Mesendoderm (in vitro differentiated cells): ENCODE results near the gene SYT2.

Experiments
- DNase-seq: peaks from one replicate; pipeline ENCODE4 v3.0.0; 2013
- H2AK5ac ChIP-seq: 2 replicates; pipeline ENCODE4 v1.6.1; 2013; ENCODE audit warnings: low read length, inconsistent platforms
- H2BK120ac ChIP-seq: 2 replicates; pipeline ENCODE4 v1.6.1; 2013; ENCODE audit warnings: low read depth, mild to moderate bottlenecking, low read length, moderate library complexity, mixed read lengths
- H2BK15ac ChIP-seq: replicated peaks from 2 replicates; pipeline ENCODE4 v1.6.1; 2013; ENCODE audit warnings: low read depth, mild to moderate bottlenecking, moderate library complexity
- H2BK5ac ChIP-seq: 2 replicates; pipeline ENCODE4 v1.6.1; 2013; ENCODE audit warnings: low read length, inconsistent platforms
- H3K18ac ChIP-seq: 2 replicates; pipeline ENCODE4 v1.6.1; 2013; ENCODE audit warnings: mild to moderate bottlenecking, low read length, mixed read lengths
- H3K23ac ChIP-seq: one replicate; pipeline ENCODE4 v1.6.1; 2013; ENCODE audit warnings: low read length
- H3K27ac ChIP-seq: 2 replicates; pipeline ENCODE4 v1.5.1; 2013; ENCODE audit warnings: low read depth, mild to moderate bottlenecking, inconsistent platforms, low read length, moderate library complexity
- H3K27me3 ChIP-seq: 2 replicates; pipeline ENCODE4 v1.6.1; 2013; ENCODE audit warnings: low read length, control low read depth, mild to moderate bottlenecking, inconsistent platforms; ENCODE audit not compliant: insufficient read depth, poor library complexity
- H3K36me3 ChIP-seq: 2 replicates; pipeline ENCODE4 v1.6.1; 2013; ENCODE audit warnings: low read length, inconsistent platforms; ENCODE audit not compliant: control insufficient read depth, insufficient read depth
- H3K4ac ChIP-seq: one replicate; pipeline ENCODE4 v1.6.1; 2013; ENCODE audit warnings: low read depth, mild to moderate bottlenecking, low read length, moderate library complexity
- H3K4me1 ChIP-seq: 2 replicates; pipeline ENCODE4 v1.6.1; 2013; ENCODE audit warnings: low read depth, low read length, inconsistent platforms; ENCODE audit not compliant: control insufficient read depth
- H3K4me2 ChIP-seq: 2 replicates; pipeline ENCODE4 v1.6.1; 2013; ENCODE audit warnings: low read length
- H3K4me3 ChIP-seq: 2 replicates; pipeline ENCODE4 v1.5.1; 2013; ENCODE audit warnings: mild to moderate bottlenecking, low read length
- H3K56ac ChIP-seq: one replicate; pipeline ENCODE4 v1.6.1; 2013; ENCODE audit warnings: low read length
- H3K79me1 ChIP-seq: 2 replicates; pipeline ENCODE4 v1.6.1; 2013; ENCODE audit warnings: low read length, inconsistent platforms
- H3K79me2 ChIP-seq: 2 replicates; pipeline ENCODE4 v1.6.1; 2013; ENCODE audit warnings: mild to moderate bottlenecking, low read length; ENCODE audit not compliant: control insufficient read depth, insufficient read depth
- H3K9ac ChIP-seq: 2 replicates; pipeline ENCODE4 v1.6.1; 2013; ENCODE audit warnings: low read length, inconsistent platforms
- H4K5ac ChIP-seq: one replicate; pipeline ENCODE4 v1.6.1; 2013; ENCODE audit warnings: low read length
- H4K8ac ChIP-seq: one replicate; pipeline ENCODE4 v1.6.1; 2013; ENCODE audit warnings: low read depth, mild to moderate bottlenecking, control low read depth, low read length, moderate library complexity
- WGBS: extraction: QIAGEN DNeasy Blood & Tissue Kit; methylation state at CpG from one replicate; pipeline ENCODE4 v1.1.7; 2013; ENCODE audit warnings: low lambda C conversion rate, missing lambda C conversion rate; ENCODE audit not compliant: insufficient coverage; ENCODE audit errors: extremely low coverage; 5-methylcytosine and 5-hydroxymethylcytosine counted together

Gene SYT2

DNA sequence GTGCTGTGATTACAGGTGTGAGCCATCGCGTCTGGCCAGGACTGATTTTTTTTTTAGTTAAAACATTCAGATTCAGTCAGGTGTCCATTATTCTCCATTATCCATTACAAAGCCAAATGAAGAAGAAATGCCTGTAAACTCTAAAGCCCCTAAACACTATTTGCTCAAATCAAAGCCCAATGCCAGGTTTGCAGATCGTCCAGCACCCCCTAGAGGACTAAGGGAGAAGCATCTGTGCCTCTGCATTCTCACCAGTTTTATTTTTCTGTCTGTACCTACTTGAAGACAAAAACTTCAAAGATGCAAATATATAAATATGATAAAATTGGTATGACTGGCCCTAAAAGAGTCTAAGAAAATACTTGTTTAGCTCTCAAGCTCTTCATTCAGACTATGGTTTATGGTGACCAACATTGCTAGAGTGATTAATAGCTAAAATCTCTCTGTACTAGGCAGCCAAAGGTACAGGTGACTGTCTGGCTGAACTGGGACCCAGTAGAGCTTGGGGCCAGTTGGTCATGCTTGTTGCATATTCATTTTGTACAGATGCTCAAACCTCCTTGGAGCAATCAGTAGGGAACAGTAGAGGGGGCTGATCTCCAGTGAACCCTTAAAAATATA, 138.4 kb downstream of the SYT2 start:
- Histone ChIP-seq H3K18ac (no peak overlapping the region), H3K56ac (no peak overlapping the region), H2BK15ac (no peak overlapping the region), H3K4me1 (peaks cover 15% of the 10 kb centered on the region), H3K27ac (no peak overlapping the region), H3K4me3 (no peak overlapping the region), H3K9ac (no peak overlapping the region), H4K5ac (no peak overlapping the region), H4K8ac (no peak overlapping the region), H3K4ac (no peak overlapping the region), H3K27me3 (no peaks in the 10 kb centered on the region), H2BK5ac (no peak overlapping the region), H3K23ac (no peak overlapping the region), H3K4me2 (no peak overlapping the region), H3K79me2 (no peaks in the 10 kb centered on the region), H2BK120ac (no peak overlapping the region), H2AK5ac (no peak overlapping the region), H3K36me3 (no peaks in the 10 kb centered on the region), H3K79me1 (no peaks in the 10 kb centered on the region)
- WGBS = no CpG with 5 or more reads among the region's 3 CpGs
- DNase-seq = peak; percentile 63

DNA sequence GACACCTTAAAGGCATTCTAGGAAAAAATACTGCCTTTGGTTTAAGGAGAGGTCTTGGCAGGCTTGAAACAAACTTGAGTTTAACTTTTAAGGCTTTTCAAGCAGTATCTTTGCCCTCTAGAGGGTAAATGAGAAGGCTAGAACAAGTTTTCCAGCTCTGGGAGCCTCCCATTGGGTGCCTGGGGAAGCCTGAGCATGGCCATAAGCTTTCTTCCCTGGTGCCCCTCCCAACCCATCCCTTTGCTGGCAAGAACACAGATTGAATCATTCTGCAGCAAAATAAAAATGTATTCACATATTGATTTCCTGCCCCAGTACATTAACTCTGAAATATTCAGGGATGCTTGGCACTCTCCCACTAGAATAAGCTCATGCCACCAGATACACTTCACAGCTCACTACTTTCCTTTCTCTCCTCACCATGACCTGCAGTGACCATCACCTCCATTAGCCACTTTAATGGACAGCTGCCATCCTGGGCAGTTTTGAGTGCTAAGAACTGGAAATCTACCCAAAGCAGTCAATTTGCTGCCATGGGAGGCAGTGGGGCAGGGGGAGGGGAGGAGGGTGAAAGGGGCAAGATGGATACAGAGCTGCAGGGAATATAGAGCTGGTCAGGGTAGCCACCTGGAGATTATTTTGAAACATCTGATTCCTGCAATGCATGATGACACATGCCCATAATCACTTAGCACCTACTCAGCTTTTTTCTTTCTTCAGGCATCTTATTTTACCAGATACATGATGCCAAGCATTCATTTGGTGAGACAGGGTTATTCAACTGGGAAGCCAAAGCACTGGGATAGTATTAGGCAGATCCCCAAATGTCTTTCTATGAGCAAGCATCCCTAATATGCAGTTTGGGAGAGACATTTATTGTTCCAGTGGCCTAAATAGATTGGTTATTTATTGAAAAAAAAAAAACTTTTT, 140.6 kb downstream of the SYT2 start:
- Histone ChIP-seq H3K4me2 (no peak overlapping the region), H2AK5ac (no peak overlapping the region), H3K79me2 (no peaks in the 10 kb centered on the region), H2BK120ac (no peak overlapping the region), H2BK15ac (no peak overlapping the region), H3K27ac (no peak overlapping the region), H3K23ac (no peak overlapping the region), H3K36me3 (no peaks in the 10 kb centered on the region), H3K56ac (no peak overlapping the region), H3K79me1 (no peaks in the 10 kb centered on the region), H3K4me3 (no peak overlapping the region), H3K27me3 (no peaks in the 10 kb centered on the region), H3K18ac (peak overlapping the region; percentile 15), H2BK5ac (no peak overlapping the region), H3K4me1 (peaks cover 8% of the 10 kb centered on the region), H3K9ac (no peak overlapping the region), H4K8ac (no peak overlapping the region), H3K4ac (no peak overlapping the region), H4K5ac (no peak overlapping the region)
- no peak for DNase-seq

DNA sequence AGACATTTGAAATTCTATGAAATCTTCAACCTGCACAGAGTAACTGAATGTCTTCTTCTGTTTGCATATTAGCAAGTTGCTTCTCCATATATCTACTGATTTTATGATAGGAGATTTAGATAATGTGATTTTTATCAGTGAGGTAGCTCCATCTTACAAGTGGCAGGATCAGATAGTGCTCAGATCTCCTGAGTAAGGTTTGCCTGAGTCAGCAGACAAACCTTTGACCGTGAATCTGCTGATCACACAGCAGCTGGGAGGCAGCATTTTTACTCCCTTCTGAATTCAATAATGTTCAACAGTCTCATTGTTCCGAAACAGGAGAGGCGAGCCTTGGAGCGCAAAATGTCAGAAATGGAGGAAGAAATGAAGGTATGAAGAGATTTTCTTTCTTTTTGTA, 141.4 kb downstream of the SYT2 start:
- Histone ChIP-seq H3K36me3 (no peaks in the 10 kb centered on the region), H2BK5ac (no peak overlapping the region), H3K27ac (no peak overlapping the region), H2AK5ac (no peak overlapping the region), H2BK15ac (no peak overlapping the region), H3K18ac (peak overlapping the region; percentile 78), H3K79me1 (no peaks in the 10 kb centered on the region), H3K4me1 (peaks cover 8% of the 10 kb centered on the region), H3K4me3 (no peak overlapping the region), H3K4me2 (no peak overlapping the region), H3K79me2 (no peaks in the 10 kb centered on the region), H2BK120ac (no peak overlapping the region), H3K9ac (no peak overlapping the region), H3K23ac (no peak overlapping the region), H3K56ac (no peak overlapping the region), H4K5ac (no peak overlapping the region), H3K4ac (no peak overlapping the region), H4K8ac (no peak overlapping the region), H3K27me3 (no peaks in the 10 kb centered on the region)
- WGBS = no CpG with 5 or more reads among the region's 4 CpGs
- DNase-seq = peak; percentile 56

DNA sequence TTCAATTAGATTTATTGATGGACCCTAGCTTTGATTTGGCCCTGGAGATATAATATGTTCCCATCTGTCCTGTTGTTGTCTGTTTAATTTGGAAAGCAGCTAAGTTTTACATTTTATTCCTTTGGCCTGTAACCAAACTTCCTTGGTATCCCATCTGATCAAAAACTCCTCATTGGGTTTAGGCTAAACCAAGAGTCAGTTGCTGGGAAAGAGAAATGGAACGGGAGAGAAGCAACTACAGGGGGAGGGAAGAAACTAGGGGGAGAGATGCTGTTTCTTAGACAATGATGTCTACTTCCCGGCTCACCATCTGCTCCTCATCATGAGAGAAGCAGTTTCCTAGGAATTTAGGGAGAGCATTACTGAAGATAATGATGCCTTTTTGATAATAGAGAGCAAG, 141.8 kb downstream of the SYT2 start:
- H3K27me3 ChIP-seq = no peaks in the 10 kb centered on the region
- H3K79me2 ChIP-seq = no peaks in the 10 kb centered on the region
- H3K56ac ChIP-seq = no peak overlapping the region
- H3K4ac ChIP-seq = no peak overlapping the region
- no peak overlapping the region for H2BK120ac ChIP-seq
- peaks cover 8% of the 10 kb centered on the region for H3K4me1 ChIP-seq
- no peak overlapping the region for H2AK5ac ChIP-seq
- no peak overlapping the region for H3K4me3 ChIP-seq
- H3K23ac ChIP-seq = no peak overlapping the region
- no peak overlapping the region for H2BK5ac ChIP-seq
- no peak overlapping the region for H3K18ac ChIP-seq
- H3K79me1 ChIP-seq = no peaks in the 10 kb centered on the region
- WGBS = no CpG with 5 or more reads among the region's 2 CpGs
- no peaks in the 10 kb centered on the region for H3K36me3 ChIP-seq
- DNase-seq = no peak
- H4K5ac ChIP-seq = no peak overlapping the region
- H3K27ac ChIP-seq = no peak overlapping the region
- H4K8ac ChIP-seq = no peak overlapping the region
- H3K9ac ChIP-seq = no peak overlapping the region
- no peak overlapping the region for H3K4me2 ChIP-seq
- H2BK15ac ChIP-seq = no peak overlapping the region

DNA sequence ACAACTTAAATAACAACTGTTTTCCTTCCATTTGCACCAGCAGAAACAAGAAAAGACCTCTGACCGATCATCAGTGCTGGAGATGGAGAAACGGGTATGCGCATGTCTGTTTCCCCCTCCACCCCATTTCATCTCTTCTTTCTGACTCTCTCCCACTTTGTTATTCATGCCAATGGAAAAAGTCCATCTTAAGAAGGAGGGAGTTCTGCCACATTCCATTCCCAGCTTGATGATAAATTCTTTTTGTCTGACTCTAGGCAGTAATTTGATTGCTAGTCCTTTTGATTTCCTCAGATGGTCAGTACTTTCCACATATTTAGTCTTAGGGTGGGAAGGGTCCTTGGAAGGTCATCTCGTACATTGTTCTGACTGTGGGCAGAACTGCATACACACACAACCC, 142.5 kb downstream of the SYT2 start:
- peak overlapping the region; percentile 9 for H3K56ac ChIP-seq
- no peak overlapping the region for H2AK5ac ChIP-seq
- H3K4ac ChIP-seq = no peak overlapping the region
- H3K4me2 ChIP-seq = no peak overlapping the region
- H3K27ac ChIP-seq = peak overlapping the region; percentile 56
- H3K18ac ChIP-seq = no peak overlapping the region
- no peaks in the 10 kb centered on the region for H3K79me1 ChIP-seq
- H3K23ac ChIP-seq = no peak overlapping the region
- H3K79me2 ChIP-seq = no peaks in the 10 kb centered on the region
- H2BK15ac ChIP-seq = no peak overlapping the region
- H4K5ac ChIP-seq = no peak overlapping the region
- no peaks in the 10 kb centered on the region for H3K36me3 ChIP-seq
- no peaks in the 10 kb centered on the region for H3K27me3 ChIP-seq
- no peak overlapping the region for H2BK5ac ChIP-seq
- H3K9ac ChIP-seq = no peak overlapping the region
- H3K4me3 ChIP-seq = no peak overlapping the region
- H4K8ac ChIP-seq = no peak overlapping the region
- peaks cover 8% of the 10 kb centered on the region for H3K4me1 ChIP-seq
- DNase-seq = peak; percentile 84
- H2BK120ac ChIP-seq = no peak overlapping the region
- no CpG with 5 or more reads among the region's 4 CpGs for whole genome bisulfite sequencing
